Measurements from ENCODE around the gene ABL1. TPM values are rescaled to one million over a fixed set of nuclear protein-coding genes. Genes with fewer than 3 reads are reported as not detected.

ABL1 gene
- total RNA-seq, 1 donor from 2014 or later: 113 TPM

- no peak overlapping the region for H3K27ac Mint-ChIP-seq
- no peak for DNase-seq (ENCODE audit: low spot score, unreplicated experiment)
- H3K4me3 Mint-ChIP-seq (ENCODE audit: low read depth): no peak overlapping the region
- H3K36me3 Mint-ChIP-seq (ENCODE audit: insufficient read depth): no peaks in the 10 kb centered on the region
- TF ChIP-seq, protein P1, sequence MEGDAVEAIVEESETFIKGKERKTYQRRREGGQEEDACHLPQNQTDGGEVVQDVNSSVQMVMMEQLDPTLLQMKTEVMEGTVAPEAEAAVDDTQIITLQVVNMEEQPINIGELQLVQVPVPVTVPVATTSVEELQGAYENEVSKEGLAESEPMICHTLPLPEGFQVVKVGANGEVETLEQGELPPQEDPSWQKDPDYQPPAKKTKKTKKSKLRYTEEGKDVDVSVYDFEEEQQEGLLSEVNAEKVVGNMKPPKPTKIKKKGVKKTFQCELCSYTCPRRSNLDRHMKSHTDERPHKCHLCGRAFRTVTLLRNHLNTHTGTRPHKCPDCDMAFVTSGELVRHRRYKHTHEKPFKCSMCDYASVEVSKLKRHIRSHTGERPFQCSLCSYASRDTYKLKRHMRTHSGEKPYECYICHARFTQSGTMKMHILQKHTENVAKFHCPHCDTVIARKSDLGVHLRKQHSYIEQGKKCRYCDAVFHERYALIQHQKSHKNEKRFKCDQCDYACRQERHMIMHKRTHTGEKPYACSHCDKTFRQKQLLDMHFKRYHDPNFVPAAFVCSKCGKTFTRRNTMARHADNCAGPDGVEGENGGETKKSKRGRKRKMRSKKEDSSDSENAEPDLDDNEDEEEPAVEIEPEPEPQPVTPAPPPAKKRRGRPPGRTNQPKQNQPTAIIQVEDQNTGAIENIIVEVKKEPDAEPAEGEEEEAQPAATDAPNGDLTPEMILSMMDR (IDR thresholded peaks at IDR 0.05; ENCODE audit: unreplicated experiment): no peak
- no peaks in the 10 kb centered on the region for H3K4me1 Mint-ChIP-seq (ENCODE audit: low read depth)
- peaks cover 11% of the 10 kb centered on the region for H3K27me3 Mint-ChIP-seq
- H3K9me3 Mint-ChIP-seq (ENCODE audit: low read depth): no peaks in the 10 kb centered on the region
These were observed 88.0 kb downstream of the ABL1 start for GRCh38 chr9:130922893-130923610.

GRCh38 chr9:130923611-130924447 is 88.8 kb downstream of the ABL1 start:
- Mint-ChIP-seq H3K27ac (no peak overlapping the region), H3K9me3 (ENCODE audit: low read depth) (no peaks in the 10 kb centered on the region), H3K4me3 (ENCODE audit: low read depth) (no peak overlapping the region), H3K36me3 (ENCODE audit: insufficient read depth) (no peaks in the 10 kb centered on the region), H3K27me3 (peaks cover 12% of the 10 kb centered on the region), H3K4me1 (ENCODE audit: low read depth) (no peaks in the 10 kb centered on the region)
- TF ChIP-seq, protein P1 (IDR thresholded peaks at IDR 0.05; ENCODE audit: unreplicated experiment): no peak
- no peak for DNase-seq (ENCODE audit: low spot score, unreplicated experiment)

DNA sequence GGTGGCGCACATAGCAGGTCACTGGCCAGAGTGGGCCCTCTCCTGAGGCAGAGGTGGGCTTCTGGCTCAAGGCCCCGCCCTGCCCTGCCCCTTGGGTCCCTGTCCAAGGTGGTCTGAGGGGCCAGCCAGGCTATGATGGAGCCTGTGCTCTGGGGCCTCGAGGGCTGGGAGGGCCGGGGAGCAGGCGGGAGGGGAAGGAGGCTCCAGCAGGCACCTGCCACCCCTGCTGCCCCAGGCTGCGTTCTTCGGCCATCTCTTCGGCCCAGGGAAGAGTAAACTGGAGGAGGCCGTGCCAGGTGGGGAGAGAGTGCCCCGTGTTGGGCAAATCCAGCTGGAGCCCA is 89.4 kb downstream of the ABL1 start:
- no peaks in the 10 kb centered on the region for H3K4me1 Mint-ChIP-seq (ENCODE audit: low read depth)
- no peak overlapping the region for H3K27ac Mint-ChIP-seq

DNA sequence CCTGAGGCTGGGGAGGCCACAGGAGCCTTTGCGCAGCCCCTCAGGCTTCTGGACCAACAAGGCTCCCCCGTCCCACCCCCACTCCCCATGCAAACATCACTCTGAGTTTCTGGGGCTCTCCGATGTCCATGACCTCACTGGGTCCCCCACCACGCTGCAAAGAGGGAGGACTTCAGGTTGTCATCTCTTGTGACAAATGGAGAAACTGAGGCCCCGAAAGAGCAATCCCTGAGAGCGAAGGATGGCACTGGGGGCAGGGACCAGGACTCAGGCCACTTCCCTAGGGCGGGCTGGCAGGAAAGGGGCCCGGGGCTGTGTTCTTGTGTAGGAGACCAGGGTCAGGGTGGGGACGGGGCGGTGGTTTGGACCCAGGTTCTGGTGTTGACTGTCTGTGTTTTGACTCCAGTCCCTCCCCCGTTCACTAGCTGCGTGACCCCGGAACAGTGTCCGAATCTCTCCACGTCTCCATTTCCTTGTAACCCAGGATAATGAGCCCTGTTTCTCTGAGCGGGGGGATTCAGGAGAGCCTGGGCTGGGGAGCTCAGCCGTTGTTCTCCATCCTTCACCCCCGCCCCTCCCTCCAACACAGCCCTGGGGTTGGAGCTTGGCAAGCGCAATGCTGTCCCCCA is 90.1 kb downstream of the ABL1 start:
- Mint-ChIP-seq H3K27me3 (peaks cover 15% of the 10 kb centered on the region), H3K4me3 (ENCODE audit: low read depth) (no peak overlapping the region), H3K9me3 (ENCODE audit: low read depth) (no peaks in the 10 kb centered on the region), H3K4me1 (ENCODE audit: low read depth) (no peaks in the 10 kb centered on the region), H3K36me3 (ENCODE audit: insufficient read depth) (no peaks in the 10 kb centered on the region), H3K27ac (no peak overlapping the region)
- TF ChIP-seq, protein P1 (IDR thresholded peaks at IDR 0.05; ENCODE audit: unreplicated experiment): no peak
- DNase-seq (ENCODE audit: low spot score, unreplicated experiment): no peak

More for the DNA sequence above, 89.4 kb downstream of the ABL1 start:
- DNase-seq (ENCODE audit: low spot score, unreplicated experiment): no peak
- peaks cover 12% of the 10 kb centered on the region for H3K27me3 Mint-ChIP-seq
- H3K9me3 Mint-ChIP-seq (ENCODE audit: low read depth): no peaks in the 10 kb centered on the region
- H3K4me3 Mint-ChIP-seq (ENCODE audit: low read depth): no peak overlapping the region
- TF ChIP-seq, protein P1 (IDR thresholded peaks at IDR 0.05; ENCODE audit: unreplicated experiment): no peak
- H3K36me3 Mint-ChIP-seq (ENCODE audit: insufficient read depth): no peaks in the 10 kb centered on the region

DNA sequence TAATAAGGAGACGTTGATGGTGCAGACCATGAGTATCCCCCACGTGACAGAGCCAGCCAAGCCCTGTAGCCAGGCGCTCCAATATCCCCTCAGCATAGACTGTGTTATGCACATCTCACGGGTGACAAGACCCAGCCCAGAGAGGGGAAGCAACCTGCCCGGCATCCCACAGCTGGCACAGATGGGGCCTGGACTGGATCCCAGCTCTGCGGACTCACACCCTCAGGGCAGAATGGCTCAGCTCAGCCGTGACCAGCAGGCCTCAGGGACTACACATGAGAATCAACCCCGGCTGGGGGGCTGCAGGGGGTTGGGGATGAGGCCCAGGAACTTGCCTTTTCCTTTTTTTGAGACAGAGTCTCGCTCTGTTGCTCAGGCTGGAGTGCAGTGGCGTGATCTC is 92.3 kb downstream of the ABL1 start:
- peaks cover 24% of the 10 kb centered on the region for H3K27me3 Mint-ChIP-seq
- no peak overlapping the region for H3K4me3 Mint-ChIP-seq (ENCODE audit: low read depth)
- DNase-seq (ENCODE audit: low spot score, unreplicated experiment): no peak
- H3K36me3 Mint-ChIP-seq (ENCODE audit: insufficient read depth): no peaks in the 10 kb centered on the region
- no peak overlapping the region for H3K27ac Mint-ChIP-seq
- H3K9me3 Mint-ChIP-seq (ENCODE audit: low read depth): no peaks in the 10 kb centered on the region
- no peaks in the 10 kb centered on the region for H3K4me1 Mint-ChIP-seq (ENCODE audit: low read depth)
- TF ChIP-seq, protein P1 (IDR thresholded peaks at IDR 0.05; ENCODE audit: unreplicated experiment): no peak
